Measurements from ENCODE around the gene PINLYP. TPM values are rescaled to one million over a fixed set of nuclear protein-coding genes. Genes with fewer than 3 reads are reported as not detected.

Gene PINLYP
- polyA plus RNA-seq, 1 of the 3 experiments (the other 2 are of a cell fraction) = 5.5 TPM

DNA sequence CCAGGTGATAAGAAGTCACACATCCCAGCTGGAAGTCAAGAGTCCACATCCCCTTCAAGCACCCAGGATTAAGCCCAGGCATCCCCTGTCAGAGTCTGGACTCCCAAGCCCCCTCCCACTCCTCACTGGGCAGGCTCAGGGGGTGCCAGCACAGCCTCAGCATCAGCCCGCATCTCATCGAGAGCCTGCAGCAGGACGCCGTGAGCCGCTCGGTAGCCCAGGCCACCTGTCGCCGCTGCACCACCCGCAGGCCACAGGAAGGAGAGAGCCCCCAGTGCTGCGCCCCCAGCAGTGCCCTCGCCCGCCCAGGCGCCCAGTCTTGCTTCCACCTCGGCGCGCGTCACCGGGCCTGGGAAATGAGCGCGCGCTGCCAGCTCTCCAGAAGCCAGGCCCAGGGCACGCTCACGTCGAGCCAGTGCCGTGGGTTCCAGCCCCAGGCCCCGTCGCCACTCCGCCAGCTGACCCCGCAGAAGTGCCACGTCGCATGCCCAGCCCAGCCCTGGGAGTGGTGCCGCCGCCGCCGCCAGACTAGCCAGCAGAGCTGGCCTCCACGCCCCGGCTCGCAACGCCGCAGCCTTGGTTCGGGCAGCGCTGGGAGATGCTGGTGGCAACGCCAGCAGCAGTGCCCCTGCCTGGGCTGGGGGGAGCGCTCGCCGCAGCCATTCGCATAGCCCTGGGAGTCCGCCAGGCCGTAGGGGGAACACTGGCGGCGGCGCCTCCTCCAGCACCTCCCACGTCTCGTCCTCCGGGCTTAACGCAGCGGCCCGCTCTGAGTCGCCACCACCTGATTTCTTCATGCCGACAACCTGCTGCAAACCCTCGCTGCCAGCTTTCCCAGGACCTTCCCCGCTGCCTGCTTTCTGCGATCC is 16.5 kb downstream of the PINLYP start:
- Histone ChIP-seq H3K79me2 (ENCODE audit: insufficient read depth) (peaks cover 59% of the 10 kb centered on the region), H3K9ac (no peak overlapping the region), H3K4me1 (ENCODE audit: control insufficient read depth in 1 of 2, insufficient read depth in 2 of 2, low read depth in 1 of 2, low read length in 1 of 2) (peaks cover 8 to 14% of the 10 kb centered on the region in 2 experiments; a peak in 2 of 4 replicates), H3K27me3 (ENCODE audit: insufficient read depth) (no peaks in the 10 kb centered on the region), H4K20me1 (ENCODE audit: insufficient read depth) (peaks cover 9% of the 10 kb centered on the region; the same call in 1 of the 2 replicates), H3K27ac (ENCODE audit: low read depth in 2 of 2, low read length in 1 of 2) (no peak overlapping the region), H3K9me2 (no peaks in the 10 kb centered on the region), H3K4me3 (ENCODE audit: low read depth in 2 of 2, low read length in 1 of 2) (no peak overlapping the region), H3K4me2 (no peak overlapping the region), H2AFZ (ENCODE audit: low read depth) (no peak overlapping the region), H3K36me3 (replicated peaks in 1 of 2; ENCODE audit: control insufficient read depth in 1 of 2, insufficient read depth in 2 of 2, low read length in 1 of 2) (peaks cover 18 to 36% of the 10 kb centered on the region in 2 experiments), H3K9me3 (no peaks in the 10 kb centered on the region), H3F3A (replicated peaks; ENCODE audit: insufficient read depth) (peaks cover 12% of the 10 kb centered on the region)
- POLR2A ChIA-PET = no interaction called here
- WGBS (ENCODE audit: low lambda C conversion rate) = 97% methylated on average over 33 of the region's 63 CpGs
- CTCF ChIA-PET = interaction anchor here (1.0 to 6.6 kb wide), 3 partner anchors 32 to 72 kb away, joined by 3 to 104 read pairs (median 6); no protein-coding TSS in a partner anchor
- no peak for TF ChIP-seq MEF2A (IDR thresholded peaks at IDR 0.05; ENCODE audit: borderline replicate concordance, low read depth)
- TF ChIP-seq FOSL2 (IDR thresholded peaks at IDR 0.05; ENCODE audit: borderline replicate concordance, low read depth) = no peak
- no peak for TF ChIP-seq TAF1 (IDR thresholded peaks at IDR 0.05; ENCODE audit: borderline replicate concordance, low read depth, low read length)
- TF ChIP-seq ELF1 (IDR thresholded peaks at IDR 0.05) = no peak
- TF ChIP-seq, protein P1, sequence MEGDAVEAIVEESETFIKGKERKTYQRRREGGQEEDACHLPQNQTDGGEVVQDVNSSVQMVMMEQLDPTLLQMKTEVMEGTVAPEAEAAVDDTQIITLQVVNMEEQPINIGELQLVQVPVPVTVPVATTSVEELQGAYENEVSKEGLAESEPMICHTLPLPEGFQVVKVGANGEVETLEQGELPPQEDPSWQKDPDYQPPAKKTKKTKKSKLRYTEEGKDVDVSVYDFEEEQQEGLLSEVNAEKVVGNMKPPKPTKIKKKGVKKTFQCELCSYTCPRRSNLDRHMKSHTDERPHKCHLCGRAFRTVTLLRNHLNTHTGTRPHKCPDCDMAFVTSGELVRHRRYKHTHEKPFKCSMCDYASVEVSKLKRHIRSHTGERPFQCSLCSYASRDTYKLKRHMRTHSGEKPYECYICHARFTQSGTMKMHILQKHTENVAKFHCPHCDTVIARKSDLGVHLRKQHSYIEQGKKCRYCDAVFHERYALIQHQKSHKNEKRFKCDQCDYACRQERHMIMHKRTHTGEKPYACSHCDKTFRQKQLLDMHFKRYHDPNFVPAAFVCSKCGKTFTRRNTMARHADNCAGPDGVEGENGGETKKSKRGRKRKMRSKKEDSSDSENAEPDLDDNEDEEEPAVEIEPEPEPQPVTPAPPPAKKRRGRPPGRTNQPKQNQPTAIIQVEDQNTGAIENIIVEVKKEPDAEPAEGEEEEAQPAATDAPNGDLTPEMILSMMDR (IDR thresholded peaks at IDR 0.05) = no peak
- no peak for TF ChIP-seq RCOR1 (IDR thresholded peaks at IDR 0.05; ENCODE audit: low read length)
- TF ChIP-seq TCF12 (IDR thresholded peaks at IDR 0.05) = no peak
- TF ChIP-seq CHD2 (IDR thresholded peaks at IDR 0.05; ENCODE audit: low read length, partially characterized antibody) = no peak
- TF ChIP-seq GABPA (IDR thresholded peaks at IDR 0.05; ENCODE audit: low read depth) = no peak
- TF ChIP-seq SIN3A (IDR thresholded peaks at IDR 0.05; ENCODE audit: borderline replicate concordance, low read depth, low read length) = no peak
- TF ChIP-seq JUND (IDR thresholded peaks at IDR 0.05) = no peak
- no peak for TF ChIP-seq NRF1 (IDR thresholded peaks at IDR 0.05; ENCODE audit: low read depth, low read length)
- no peak for TF ChIP-seq RFX5 (IDR thresholded peaks at IDR 0.05; ENCODE audit: low read length)
- no peak for DNase-seq

DNA sequence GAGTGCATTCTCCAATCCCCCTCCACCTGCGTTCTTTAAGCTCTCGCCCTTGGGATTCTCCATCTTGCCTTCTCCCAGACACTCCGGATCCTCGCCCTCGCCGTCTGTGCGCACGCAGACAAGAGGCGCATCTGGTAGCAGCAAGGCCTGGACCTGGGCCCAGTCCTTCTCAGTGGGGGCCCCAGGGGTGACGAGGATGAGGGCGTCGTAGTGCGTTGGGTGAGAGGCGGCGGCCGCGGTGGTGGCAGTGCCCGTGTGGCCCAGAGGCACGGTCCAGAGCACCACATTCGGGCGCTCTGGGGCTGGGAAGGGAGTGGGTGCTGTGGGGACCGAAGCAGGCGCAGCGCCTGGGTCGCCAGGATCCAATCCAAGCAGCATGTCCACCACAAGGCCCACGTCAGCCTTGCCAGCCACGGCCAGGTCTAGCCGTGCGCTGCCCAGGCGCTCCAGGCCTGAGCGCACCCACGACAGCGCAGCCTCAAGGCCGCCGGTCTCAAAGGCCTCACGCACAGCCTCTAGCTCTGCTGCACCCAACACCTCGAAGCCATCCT is 17.3 kb downstream of the PINLYP start:
- H3K4me2 ChIP-seq = no peak overlapping the region
- no peak for TF ChIP-seq GABPA (IDR thresholded peaks at IDR 0.05; ENCODE audit: low read depth)
- TF ChIP-seq RCOR1 (IDR thresholded peaks at IDR 0.05; ENCODE audit: low read length) = no peak
- no peak for TF ChIP-seq FOXM1 (IDR thresholded peaks at IDR 0.05; ENCODE audit: low read depth)
- TF ChIP-seq SIN3A (IDR thresholded peaks at IDR 0.05; ENCODE audit: borderline replicate concordance, low read depth, low read length) = no peak
- TF ChIP-seq GATA2 (CRISPR knock-in tag; IDR thresholded peaks at IDR 0.05) = no peak
- TF ChIP-seq SMC3 (IDR thresholded peaks at IDR 0.05; ENCODE audit: low read depth, low read length) = no peak
- TF ChIP-seq TEAD4 (IDR thresholded peaks at IDR 0.05; ENCODE audit: borderline replicate concordance, insufficient read depth) = no peak
- no peak for TF ChIP-seq RXRA (IDR thresholded peaks at IDR 0.05; ENCODE audit: borderline replicate concordance, low read depth)
- TF ChIP-seq RAD21 (IDR thresholded peaks at IDR 0.05; ENCODE audit: low read length) = no peak
- TF ChIP-seq, protein P2, sequence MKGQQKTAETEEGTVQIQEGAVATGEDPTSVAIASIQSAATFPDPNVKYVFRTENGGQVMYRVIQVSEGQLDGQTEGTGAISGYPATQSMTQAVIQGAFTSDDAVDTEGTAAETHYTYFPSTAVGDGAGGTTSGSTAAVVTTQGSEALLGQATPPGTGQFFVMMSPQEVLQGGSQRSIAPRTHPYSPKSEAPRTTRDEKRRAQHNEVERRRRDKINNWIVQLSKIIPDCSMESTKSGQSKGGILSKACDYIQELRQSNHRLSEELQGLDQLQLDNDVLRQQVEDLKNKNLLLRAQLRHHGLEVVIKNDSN (IDR thresholded peaks at IDR 0.05; ENCODE audit: borderline replicate concordance, low read depth) = no peak
- TF ChIP-seq CHD2 (IDR thresholded peaks at IDR 0.05; ENCODE audit: low read length, partially characterized antibody) = no peak
- no peak for TF ChIP-seq FOXJ3 (CRISPR knock-in tag; IDR thresholded peaks at IDR 0.05)
- TF ChIP-seq TAF1 (IDR thresholded peaks at IDR 0.05; ENCODE audit: borderline replicate concordance, low read depth, low read length) = no peak
- TF ChIP-seq, protein P3, sequence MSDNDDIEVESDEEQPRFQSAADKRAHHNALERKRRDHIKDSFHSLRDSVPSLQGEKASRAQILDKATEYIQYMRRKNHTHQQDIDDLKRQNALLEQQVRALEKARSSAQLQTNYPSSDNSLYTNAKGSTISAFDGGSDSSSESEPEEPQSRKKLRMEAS (IDR thresholded peaks at IDR 0.05; ENCODE audit: low read depth) = no peak
- TF ChIP-seq MEF2A (IDR thresholded peaks at IDR 0.05; ENCODE audit: borderline replicate concordance, low read depth) = no peak
- no peak for TF ChIP-seq FOSL2 (IDR thresholded peaks at IDR 0.05; ENCODE audit: borderline replicate concordance, low read depth)
- peaks cover 12% of the 10 kb centered on the region for H3F3A ChIP-seq (replicated peaks; ENCODE audit: insufficient read depth)
- H3K27me3 ChIP-seq (ENCODE audit: insufficient read depth) = no peaks in the 10 kb centered on the region
- H3K27ac ChIP-seq (ENCODE audit: low read depth in 2 of 2, low read length in 1 of 2) = no peak overlapping the region
- no peak overlapping the region for H3K9ac ChIP-seq
- POLR2A ChIA-PET = no interaction called here
- 98% methylated on average over 26 of the region's 37 CpGs for WGBS (ENCODE audit: low lambda C conversion rate)
- no peak overlapping the region for H2AFZ ChIP-seq (ENCODE audit: low read depth)
- no peaks in the 10 kb centered on the region for H3K9me2 ChIP-seq
- H3K4me3 ChIP-seq (ENCODE audit: low read depth in 2 of 2, low read length in 1 of 2) = no peak overlapping the region
- H3K79me2 ChIP-seq (ENCODE audit: insufficient read depth) = peaks cover 61% of the 10 kb centered on the region
- DNase-seq = no peak
- H3K36me3 ChIP-seq (replicated peaks in 1 of 2; ENCODE audit: control insufficient read depth in 1 of 2, insufficient read depth in 2 of 2, low read length in 1 of 2) = peaks cover 18 to 36% of the 10 kb centered on the region in 2 experiments
- H3K9me3 ChIP-seq = no peaks in the 10 kb centered on the region
- peaks cover 8 to 21% of the 10 kb centered on the region in 2 experiments; a peak in 2 of 4 replicates for H3K4me1 ChIP-seq (ENCODE audit: control insufficient read depth in 1 of 2, insufficient read depth in 2 of 2, low read depth in 1 of 2, low read length in 1 of 2)
- H4K20me1 ChIP-seq (ENCODE audit: insufficient read depth) = peaks cover 9% of the 10 kb centered on the region; the same call in 1 of the 2 replicates
- CTCF ChIA-PET = interaction anchor here (1.0 to 6.6 kb wide), 5 partner anchors 8 to 160 kb away, joined by 3 to 104 read pairs (median 15); no protein-coding TSS in a partner anchor
